Stimulated activated CD8-positive, alpha-beta memory T cell treated with anti-CD3 and anti-CD28 coated beads, Interleukin-15, amount 100 ng/mL, for 48 hours (primary cell): ENCODE measurements around the gene UGT1A1.

Experiments used
- DNase-seq, 2 donors: peaks; one replicate each; pipeline ENCODE4 v3.0.0-alpha.2; 2020; ENCODE audit warnings: low read depth in 2 of 2

The UGT1A1 gene

DNA sequence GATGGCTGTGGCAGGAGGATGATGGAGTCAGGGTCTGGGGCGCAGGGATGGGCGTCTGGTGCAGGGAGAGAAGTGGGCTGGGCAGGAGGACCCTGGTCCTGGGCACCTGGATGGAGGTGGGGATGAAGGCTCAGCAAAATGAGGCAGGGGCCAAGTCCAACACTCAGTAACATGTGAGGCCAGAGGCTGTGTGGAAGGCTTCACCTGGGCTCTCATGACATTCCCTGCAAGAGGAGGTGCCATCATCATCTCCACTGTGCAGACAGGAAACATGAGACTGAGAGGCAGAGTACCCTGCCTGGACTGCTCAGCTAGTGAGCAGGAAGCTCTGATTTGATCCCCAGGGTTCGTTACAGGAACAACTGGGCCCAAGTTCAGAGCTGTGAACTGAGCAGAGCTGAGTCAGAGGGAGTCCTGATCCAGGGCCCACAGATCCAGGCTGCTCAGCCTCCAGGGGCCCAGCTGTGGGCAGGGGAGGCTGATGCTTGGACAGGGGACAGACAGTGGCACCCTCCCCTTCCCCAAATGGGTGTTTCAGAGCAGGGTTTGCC, 57.4 kb downstream of the UGT1A1 start:
- no peak for DNase-seq

DNA sequence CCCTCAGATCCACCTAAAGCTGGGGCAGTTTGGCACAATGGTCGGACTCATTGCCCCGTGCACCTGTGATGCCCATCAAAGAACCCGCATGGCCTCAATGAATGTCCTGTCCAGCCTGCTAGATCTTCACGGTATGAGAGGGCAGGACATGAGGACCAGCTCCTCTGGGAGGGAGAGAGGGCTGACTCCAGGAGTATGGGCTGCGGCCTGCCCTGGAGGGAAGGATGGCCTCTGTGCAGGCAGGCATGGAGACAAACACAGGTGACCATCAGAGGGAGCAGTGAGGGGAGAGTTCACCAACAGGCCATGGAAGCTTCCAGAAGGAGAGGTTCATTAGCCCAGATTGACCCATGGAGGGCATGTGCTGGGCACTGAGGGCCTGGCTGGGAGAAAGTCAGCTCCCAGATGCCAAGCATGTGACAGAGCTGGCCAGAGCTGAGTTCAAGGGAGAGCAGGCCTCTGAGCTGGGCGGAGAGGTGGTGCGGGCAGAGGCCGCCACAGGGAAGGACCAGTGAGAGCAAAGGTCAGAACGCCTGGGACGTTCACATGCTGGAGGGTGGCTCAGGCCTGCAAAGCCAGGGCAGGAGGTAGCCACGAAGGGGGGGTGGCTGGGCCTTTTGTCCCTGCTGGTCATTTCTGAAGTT, 58.0 kb downstream of the UGT1A1 start:
- no peak for DNase-seq

DNA sequence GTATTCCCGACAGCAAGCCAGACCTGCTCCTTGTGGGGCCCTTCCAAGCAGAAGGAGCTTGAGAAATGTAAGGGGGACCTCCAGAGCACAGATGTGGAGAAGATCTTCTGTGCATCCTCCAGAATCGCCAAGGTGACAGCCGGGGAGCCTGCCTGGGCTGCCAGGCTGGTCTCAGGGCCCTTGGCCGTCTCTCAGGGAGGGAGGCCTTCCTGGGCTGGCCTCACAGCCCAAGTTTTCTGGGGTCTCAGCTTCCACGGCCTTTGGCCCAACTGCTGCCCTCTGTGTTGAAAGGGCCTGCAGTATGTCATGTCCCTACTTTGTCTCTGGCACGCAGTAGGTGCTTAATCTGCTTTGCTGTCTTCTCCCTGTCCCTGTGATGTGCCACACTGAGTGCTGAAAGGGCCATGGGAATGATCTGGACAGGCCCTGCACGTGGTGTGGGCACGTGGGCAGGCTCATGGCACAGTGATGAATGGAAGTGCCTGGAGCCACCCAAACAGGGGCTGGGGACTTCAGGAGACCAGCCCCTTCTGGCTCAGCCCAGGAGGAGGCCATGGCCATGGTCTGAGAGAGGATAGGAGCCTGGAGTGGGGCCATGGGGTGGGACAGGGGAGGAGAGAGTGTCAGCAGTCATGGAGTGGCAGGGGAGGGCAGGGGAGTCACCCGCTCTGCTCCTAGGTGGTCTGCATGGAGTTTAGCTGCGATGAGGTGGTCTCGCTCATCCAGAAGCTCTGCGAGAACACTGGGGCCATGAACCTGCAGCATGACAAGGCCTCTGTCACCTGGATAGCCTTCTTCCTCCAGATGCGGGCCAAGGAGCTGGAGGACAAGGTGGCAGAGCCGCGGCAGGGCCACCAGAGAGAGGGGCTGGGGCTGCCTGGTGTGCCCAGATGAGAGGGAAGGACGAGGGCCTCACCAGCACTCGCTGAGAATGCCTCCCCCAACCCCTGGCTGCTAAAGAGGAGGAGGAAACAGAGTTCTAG, 58.9 kb downstream of the UGT1A1 start:
- no peak for DNase-seq

DNA sequence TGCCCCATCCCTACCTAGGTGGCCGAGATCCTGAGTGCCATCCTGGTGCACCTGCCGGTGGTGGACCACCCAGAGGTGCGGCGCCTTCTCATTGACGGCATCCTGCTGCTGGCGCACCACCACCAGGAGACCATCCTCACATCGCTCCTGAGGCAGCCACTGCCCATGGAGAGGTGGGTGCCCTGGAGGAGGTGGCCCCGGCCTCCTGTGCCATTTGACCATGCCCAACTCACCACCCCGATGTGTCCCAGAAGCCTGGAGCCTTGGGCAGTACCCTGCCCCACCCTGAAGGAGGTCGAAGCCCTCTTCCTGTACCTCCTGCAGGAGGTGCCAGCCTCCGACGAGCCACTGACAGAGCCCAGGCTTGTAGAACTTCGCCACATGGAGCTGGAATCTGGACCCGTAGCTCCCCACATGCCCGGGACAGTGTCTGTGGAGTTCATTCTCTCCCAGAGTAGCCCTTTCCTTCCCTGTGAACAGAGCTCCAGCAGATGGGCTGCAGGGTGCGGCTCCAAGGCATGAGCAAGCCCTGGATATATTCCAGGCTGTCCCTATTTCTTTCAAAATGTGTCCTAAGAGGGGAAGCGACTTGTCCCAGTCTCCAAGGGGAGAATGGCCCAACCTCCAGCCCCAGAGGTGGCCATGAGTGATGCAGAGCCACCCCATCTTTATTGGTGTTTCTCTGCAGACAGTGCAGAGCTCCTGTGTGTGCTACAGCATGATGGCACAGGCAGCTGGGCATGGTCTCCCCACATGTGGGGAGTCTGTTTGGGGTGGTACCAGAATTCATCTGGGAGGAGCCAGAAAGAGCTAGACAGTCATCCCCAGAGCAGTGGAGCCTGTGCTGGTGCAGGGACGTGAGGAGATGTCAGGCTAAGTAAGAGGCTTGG, 60.1 kb downstream of the UGT1A1 start:
- no peak for DNase-seq

DNA sequence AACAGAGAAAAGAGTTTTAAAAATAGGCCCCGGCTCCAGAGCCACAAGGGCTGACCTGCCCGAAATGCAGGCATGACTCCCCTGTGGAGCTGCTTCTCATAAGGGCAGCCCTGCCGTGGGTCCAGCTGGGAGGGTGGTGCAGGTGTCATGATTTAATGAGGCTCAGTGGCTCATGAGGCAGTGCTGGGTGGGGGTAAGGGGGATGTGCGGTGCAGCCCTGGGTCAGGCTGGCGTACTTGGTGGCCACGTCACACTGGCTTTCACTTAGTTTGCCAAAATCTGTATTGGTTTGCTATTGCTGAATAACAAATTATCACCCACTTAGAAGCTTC, 60.7 kb downstream of the UGT1A1 start:
- DNase-seq: no peak

DNA sequence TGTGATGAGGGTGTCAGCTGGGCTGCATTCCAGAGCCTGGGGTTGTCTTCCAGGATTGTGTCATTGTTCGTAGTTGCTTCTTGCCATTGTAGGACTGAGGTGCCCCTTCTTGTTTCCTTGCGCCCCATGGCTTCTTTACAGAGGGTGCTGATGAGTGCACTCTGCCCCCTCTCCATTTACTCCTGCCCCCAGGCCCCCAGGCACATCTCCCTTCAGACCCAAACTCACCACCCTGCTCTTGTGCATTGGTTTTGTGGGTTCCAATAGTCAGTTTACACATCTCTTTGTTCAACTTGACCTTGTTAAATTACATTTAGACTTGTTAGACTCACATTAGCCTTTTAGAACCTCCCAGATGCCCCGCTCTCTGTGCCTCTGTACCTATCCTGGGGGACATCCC, 61.1 kb downstream of the UGT1A1 start:
- no peak for DNase-seq

DNA sequence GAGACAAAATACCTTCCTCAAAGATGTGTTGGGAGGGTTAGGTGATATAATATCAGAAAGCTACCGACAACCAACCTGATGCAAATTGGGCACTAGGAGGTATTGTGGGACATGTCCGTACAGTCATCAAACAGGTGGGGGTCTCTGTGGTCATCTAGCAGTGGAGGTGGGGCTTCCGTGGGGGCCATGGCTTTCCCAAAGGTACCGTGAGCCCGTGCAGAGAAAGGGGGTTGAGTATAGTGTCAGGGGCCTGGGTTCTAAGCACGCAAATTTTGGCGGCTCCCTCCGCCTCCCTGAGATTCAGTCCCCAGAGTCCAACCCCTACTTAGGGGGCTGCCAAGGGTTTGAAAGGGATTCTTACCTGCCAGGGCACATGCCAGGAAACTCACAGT, 61.6 kb downstream of the UGT1A1 start:
- DNase-seq: no peak

DNA sequence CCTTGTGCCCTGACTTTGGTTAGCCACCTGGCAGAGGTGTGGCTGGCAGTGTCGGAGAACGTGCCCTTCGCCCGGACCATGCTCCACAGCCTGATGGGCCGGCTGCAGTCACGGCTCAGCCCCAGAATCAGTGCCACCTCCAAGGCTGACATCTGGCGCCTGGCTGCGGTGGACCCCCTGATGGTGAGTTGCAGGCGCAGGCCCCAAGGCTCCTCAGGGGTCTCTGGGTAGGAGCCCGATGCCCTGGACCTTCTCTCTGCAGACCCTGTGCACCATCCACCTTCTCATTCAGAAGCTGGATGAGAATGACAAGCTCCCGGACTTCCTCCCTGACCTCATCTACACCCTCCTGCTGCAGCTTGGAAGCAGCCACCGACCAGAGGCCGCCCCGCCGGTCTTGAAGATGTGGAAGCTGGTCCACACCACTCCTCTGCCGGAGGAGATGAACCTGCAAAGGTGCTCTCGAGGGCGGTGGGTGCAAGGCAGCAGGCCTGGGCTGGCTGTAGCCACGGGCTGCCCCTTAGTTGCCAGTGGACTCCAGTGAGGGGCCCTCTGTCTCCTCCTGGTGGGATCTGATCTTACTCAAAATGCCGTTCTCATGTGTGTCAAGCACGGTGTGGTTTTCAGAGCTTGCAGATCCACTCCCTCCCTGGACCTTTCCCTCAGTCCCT, 62.2 kb downstream of the UGT1A1 start:
- no peak for DNase-seq
